ENCODE results near the gene PTPRN2.
"Not testable (repeated sequence)": the region's sequence is repeated elsewhere in the genome, so short reads cannot be mapped to it uniquely, and the experiment has no call there.

The PTPRN2 gene

DNA sequence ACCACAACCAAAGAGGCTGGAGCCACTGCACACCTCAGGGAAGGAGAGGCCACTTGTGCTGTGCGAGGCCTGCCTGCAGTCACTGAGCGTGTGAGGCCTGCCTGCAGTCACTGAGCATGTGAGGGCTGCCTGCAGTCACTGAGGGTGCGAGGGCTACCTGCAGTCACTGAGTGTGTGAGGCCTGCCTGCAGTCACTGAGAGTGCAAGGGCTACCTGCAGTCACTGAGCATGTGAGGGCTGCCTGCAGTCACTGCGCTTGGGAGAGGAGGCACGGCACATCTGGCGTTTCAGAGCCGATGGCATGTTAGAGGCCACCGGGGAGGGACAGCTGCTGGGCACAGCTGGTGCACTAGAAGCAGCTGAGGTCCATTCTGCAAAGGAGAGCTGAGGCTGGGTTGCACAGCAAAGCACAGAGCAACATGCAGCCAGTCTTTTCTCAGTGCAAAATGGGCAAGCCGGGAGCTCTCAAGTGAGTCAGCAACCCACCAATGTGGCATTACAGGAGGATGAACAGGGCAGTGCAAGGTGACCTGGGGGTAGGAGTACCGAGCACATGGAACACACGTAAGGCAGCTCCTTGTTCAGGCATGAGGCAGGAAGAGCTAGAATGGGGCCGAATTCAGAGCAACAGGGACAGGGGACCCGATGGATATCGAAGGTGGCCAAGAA, 540.1 kb downstream of the PTPRN2 start:
- no peak overlapping the region for H3K4me3 ChIP-seq (ENCODE audit: low read depth, low read length)
- no peak for DNase-seq (ENCODE audit: low read depth)
- no peak for TF ChIP-seq CTCF (IDR thresholded peaks at IDR 0.05; ENCODE audit: low read depth, low read length, missing control alignments)
- in situ Hi-C loops (cut with HindIII; ENCODE audit: low sequenced_read_pairs), result no loop called here

GRCh38 chr7:158046246-158046645, 541.4 kb downstream of the PTPRN2 start:
- in situ Hi-C loops (cut with HindIII; ENCODE audit: low sequenced_read_pairs); DNase-seq (ENCODE audit: low read depth); H3K4me3 ChIP-seq (ENCODE audit: low read depth, low read length): not testable (repeated sequence)

- DNase-seq (ENCODE audit: low read depth), result no peak
- in situ Hi-C loops (cut with HindIII; ENCODE audit: low sequenced_read_pairs), result no loop called here
- TF ChIP-seq CTCF (IDR thresholded peaks at IDR 0.05; ENCODE audit: low read depth, low read length, missing control alignments), result no peak
- H3K4me3 ChIP-seq (ENCODE audit: low read depth, low read length), result no peak overlapping the region
Observed at GRCh38 chr7:158044482-158044823, 543.2 kb downstream of the PTPRN2 start.

DNA sequence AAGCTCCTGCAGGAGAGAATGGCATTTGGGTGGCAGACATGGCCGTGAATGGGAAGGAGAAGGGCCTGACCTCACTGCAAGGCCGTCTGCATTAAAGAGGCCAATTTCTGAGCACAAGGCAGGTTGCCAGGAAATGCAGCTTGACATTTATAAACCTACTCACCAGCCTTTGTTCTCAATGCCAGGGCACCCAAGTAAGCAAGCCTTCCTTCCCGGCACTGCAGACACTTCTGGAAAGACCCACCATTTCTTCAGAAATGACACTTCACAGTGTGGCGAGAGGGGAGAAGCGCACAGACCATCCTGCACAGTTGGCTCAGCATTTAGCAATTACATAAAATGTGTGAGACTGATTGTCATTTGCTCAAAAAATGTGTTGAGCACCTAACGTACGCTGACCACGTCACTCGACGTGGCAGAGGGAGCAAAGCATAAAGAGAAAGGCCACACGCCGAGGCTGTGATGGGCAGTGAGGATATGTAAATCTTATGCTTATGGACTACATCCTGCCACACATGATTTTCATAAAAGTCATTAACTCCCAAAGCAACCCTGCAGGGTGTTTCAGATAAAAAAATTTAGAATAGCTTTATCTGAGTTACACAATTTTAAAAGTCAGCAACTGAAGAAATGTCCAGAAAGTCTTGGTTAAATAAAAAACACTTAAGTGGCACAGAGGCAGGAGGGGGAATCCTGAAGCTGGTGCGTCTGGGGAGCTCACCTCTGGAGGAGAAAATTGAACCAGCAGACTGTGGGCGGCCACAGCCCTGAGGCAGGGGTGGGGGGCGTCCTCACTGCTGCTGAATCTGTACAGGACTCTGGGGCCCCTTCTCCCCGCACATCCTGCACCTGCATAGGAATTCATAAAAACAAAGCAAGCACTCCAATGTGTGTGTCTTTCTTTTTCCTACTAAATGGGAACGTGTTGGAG, 543.8 kb downstream of the PTPRN2 start:
- H3K4me3 ChIP-seq (ENCODE audit: low read depth, low read length), result no peak overlapping the region
- in situ Hi-C loops (cut with HindIII; ENCODE audit: low sequenced_read_pairs), result no loop called here
- no peak for DNase-seq (ENCODE audit: low read depth)
- no peak for TF ChIP-seq CTCF (IDR thresholded peaks at IDR 0.05; ENCODE audit: low read depth, low read length, missing control alignments)

- H3K4me3 ChIP-seq (ENCODE audit: low read depth, low read length), result no peak overlapping the region
- no peak for TF ChIP-seq CTCF (IDR thresholded peaks at IDR 0.05; ENCODE audit: low read depth, low read length, missing control alignments)
- no peak for DNase-seq (ENCODE audit: low read depth)
- in situ Hi-C loops (cut with HindIII; ENCODE audit: low sequenced_read_pairs), result no loop called here
Observed at GRCh38 chr7:158042156-158042880, 545.3 kb downstream of the PTPRN2 start.

DNA sequence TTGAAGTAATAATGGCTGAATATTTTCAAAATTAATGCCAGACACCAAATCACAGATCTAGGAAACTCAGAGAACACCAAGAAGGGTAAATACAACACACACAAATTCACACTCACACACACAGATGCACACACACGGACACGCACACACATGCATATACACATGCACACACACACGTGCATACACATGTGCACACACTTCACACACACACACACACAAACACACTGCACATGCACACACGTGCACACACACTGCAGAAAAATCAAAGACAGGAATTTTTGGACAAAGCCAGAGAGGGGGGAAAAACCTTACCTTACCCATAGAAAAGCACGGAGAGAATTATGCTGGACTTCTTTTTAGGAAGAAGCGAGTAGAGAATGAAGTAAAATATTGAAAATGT, 547.4 kb downstream of the PTPRN2 start:
- DNase-seq (ENCODE audit: low read depth), result no peak
- in situ Hi-C loops (cut with HindIII; ENCODE audit: low sequenced_read_pairs), result no loop called here
- TF ChIP-seq CTCF (IDR thresholded peaks at IDR 0.05; ENCODE audit: low read depth, low read length, missing control alignments), result no peak
- no peak overlapping the region for H3K4me3 ChIP-seq (ENCODE audit: low read depth, low read length)

All from astrocyte of the cerebellum (primary cell).